Stimulated activated CD4-positive, alpha-beta T cell treated with anti-CD3 and anti-CD28 coated beads, Interleukin-1b, Interleukin-23, amount 100 ng/mL, for 1 hour (primary cell): ENCODE data around the gene TAF6L.
"Not testable (repeated sequence)": the region's sequence is repeated elsewhere in the genome, so short reads cannot be mapped to it uniquely, and the experiment has no call there.

ENCODE experiments used
- DNase-seq, 2 donors: peaks; one replicate each; pipeline ENCODE4 v3.0.0-alpha.2; 2020; ENCODE audit warnings: low read depth in 2 of 2

TAF6L gene

DNA sequence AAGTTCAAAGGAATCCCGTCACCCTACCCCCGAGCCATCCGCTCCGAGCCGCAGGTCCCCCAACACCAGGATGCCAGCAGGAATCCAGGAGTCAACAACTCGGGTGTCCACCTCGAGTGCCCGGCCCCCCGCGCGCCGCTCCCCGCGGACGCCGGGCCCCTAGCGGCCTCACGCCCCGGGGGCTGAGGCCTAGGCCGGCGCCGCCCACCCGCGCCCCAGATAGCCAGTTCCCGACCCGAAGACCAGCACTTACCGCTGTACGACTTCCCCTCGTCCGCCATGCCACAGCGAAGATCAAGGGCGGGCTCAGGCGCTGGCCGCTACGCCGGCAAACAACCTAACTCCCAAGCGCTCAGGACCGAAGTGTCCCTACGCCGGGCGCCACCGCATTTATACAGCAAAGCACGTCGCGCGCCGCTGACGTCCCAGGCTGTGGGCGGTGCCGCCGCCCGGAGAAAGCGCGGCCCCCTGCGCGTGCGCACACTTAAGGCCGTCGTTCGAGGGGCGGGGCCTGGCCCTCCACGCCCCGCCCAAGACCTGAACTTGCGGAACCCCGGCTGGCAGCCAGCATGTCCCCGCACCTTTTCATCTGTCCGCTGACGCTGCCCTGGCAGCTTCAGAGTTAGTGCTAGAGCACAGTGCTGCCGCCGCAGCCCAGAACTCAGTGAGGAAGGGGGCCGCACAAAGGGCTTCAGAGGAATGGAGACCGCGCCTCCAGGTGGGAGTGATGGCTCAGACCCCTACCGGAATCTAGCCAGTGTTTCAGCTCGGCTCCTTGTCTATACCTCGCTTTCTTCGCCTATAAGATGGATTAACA is 34.1 kb downstream of the TAF6L start, which contains the start of gene NXF1:
TSS of gene NXF1 (minus strand) at position 365 of the 817 bp plus-strand sequence. CDS start at position 281, 84 bp downstream.
- peak; percentile 93 to 94 for DNase-seq

DNA sequence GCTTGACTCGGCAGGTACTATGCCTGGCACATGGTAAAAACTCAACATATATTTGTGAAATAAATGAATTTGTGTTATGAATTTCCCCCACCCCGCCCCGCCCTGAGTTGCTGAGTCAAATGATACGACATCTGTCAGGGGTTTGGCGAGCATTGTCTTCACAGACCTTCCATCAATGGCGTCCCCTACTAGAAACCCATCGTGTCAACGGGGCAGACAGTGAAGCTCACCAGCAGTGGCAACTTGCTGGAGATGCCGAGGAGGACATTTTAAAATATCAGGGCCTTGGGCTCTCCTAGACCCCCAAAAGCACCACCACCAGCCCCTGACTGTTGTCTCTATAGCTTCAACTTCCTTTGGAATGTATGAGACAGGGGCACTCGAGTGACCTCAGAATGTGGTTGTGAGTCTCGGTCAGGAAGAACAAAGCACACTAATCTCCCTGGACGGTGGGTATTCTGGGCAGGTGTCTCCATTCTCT is 34.8 kb downstream of the TAF6L start:
- no peak for DNase-seq

DNA sequence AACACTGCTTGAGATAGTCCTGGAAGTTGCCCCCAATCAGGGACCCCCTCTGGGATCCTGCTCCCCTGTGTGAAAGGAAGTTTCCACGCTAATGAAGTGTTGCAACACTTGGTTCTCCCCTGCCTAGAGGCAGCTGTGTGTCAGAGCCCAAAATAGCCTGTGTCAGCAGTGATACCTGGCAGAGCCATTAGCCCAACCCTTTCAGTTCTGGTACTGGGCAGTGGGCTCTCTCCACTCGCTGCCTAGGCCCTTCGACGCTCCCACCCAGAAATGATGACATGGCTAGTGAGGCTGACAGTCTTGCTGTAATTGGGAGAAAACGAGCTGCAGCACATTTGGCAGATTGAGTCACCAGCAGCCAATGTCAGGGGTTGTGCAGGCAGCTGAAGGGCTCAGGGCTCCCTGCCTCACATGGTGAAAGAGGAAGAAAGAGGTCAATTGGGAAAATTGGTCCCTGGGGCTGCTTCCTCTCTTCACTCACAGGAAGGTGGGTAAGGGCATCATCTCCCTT is 35.5 kb downstream of the TAF6L start:
- no peak for DNase-seq

DNA sequence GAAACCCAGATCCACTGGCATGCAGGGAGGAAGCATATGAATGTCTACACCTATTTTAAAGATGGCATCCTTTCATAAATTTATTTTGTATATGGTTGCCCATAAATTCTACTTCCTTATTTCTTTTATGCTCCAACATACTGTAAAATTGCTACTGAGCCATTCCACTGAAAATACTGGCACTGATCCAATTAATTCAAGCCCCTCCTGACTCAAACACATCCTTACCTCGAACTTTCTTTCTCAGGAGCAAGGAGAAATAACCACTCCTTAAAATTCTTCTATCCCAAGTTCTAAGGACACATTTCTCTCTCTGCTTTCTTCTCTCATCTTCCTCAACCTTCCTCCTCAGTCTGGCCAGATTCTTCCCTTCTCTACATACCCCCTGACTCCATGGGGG is 39.6 kb downstream of the TAF6L start:
- DNase-seq, result no peak

DNA sequence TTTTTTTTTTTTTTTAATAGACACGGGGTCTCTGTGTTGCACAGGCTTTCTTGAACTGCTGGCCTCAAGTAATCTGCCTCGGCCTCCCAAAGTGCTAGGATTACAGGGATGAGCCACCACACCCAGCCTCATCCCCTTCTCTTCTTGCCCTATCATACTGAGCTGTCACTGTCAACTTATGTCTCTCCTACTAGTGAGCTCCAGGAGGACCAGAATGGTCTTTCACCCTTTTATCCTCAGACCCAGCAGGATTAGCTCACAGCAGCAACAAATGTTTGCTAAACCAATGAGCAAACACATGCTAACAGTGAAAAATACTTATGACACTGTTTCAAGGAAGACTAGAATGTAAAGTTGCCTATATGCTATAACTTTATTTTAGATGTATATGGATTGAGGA is 40.5 kb downstream of the TAF6L start:
- DNase-seq, result no peak

DNA sequence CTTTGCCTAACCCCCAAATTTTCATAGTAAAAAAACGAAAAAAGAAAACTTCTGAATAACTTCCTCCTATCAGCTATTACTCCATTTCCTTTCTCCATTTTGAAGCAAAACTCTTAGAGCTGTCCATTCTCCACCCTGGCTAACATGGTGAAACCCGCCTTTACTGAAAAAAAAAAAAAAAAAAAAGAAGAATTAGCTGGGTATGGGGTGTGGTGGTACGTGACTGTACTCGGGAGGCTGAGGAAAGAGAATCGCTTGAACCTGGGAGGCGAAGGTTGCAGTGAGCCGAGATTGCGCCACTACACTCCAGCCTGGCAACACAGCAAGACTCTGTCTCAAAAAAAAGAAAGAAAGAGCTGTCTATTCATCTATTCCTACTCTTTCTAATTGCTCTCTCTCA is 45.4 kb downstream of the TAF6L start:
- DNase-seq, result no peak

DNA sequence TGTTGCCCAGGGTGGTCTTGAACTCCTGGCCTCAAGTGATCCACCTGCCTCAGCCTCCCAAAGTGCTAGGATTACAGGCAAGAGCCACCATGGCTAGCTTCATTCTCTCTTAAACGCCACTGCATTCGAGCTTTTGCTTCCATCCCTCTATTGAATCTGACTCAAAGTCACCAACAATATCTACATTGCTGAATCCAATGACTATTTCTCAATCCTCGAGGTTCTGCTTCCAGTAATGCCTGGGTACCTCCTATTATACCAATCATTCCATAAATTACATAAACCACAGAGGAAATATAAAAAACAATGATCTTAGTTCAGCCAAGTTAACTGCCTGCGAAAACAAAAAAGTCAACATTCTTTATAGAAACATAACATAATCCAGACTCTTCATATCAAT is 45.9 kb downstream of the TAF6L start:
- no peak for DNase-seq

DNA sequence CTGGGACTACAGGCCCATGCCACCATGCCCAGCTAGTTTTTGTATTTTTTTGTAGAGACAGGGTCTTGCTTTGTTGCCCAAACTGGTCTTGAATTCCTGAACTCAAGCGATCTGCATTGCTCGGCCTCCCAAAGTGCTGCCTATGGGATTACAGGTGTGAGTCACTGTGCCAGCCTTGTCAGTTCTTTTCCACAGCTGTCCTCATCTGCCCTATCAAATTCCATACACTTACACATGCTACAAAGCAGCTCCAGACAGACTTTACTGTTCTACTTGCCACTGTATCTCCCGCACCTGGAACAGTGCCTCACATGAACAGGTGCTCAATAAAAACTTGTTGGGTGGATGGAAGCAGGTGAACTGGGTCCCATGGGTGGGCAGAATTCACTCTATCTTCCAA is 52.5 kb downstream of the TAF6L start:
- DNase-seq, result no peak

DNA sequence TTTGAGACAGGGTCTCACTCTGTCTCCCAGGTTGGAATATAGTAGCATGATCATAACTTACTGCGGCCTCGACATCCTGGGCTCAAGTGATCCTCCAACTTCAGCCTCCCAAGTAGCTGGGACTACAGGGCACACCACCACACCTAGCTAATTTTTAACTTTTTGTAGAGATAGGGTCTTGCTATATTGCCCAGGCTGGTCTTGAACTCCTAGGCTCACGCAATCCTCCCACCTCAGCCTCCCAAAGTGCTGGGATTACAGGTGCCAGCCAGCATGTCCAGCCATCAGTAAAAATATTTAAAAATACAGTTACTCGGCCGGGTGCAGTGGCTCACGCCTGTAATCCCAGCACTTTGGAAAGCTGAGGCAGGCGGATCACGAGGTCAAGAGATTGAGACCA is 56.9 kb downstream of the TAF6L start:
- DNase-seq, result not testable (repeated sequence)

DNA sequence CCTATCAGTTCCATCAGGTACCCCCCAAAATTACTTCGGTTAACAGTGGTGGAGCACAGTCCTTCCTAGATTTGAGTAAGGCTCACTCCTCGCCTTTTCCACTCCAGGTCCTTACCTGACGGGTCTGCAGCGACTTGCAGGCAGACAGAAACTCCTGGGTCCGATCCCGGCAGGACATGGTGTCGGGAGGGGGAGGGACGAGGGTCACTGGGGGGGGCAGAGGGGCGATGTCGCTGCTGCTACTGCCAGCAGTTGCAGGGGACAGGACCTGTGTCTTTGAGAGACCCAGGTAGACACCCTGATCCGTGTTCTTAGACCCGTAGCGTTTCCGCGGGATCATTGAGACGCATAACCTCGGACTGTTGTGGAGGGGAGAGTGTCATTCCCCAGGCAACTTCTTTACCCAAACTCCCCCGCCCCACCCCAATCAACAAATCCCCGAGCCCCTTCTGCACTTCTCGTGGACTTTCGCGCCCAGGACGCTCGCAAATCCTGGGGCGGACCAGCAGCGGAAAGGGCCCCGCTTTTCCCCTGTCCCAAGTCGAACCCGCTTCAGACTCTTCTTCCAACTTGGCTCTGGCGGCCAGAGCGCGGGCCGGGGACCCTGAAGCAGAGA is 59.8 kb downstream of the TAF6L start:
- DNase-seq, result no peak

DNA sequence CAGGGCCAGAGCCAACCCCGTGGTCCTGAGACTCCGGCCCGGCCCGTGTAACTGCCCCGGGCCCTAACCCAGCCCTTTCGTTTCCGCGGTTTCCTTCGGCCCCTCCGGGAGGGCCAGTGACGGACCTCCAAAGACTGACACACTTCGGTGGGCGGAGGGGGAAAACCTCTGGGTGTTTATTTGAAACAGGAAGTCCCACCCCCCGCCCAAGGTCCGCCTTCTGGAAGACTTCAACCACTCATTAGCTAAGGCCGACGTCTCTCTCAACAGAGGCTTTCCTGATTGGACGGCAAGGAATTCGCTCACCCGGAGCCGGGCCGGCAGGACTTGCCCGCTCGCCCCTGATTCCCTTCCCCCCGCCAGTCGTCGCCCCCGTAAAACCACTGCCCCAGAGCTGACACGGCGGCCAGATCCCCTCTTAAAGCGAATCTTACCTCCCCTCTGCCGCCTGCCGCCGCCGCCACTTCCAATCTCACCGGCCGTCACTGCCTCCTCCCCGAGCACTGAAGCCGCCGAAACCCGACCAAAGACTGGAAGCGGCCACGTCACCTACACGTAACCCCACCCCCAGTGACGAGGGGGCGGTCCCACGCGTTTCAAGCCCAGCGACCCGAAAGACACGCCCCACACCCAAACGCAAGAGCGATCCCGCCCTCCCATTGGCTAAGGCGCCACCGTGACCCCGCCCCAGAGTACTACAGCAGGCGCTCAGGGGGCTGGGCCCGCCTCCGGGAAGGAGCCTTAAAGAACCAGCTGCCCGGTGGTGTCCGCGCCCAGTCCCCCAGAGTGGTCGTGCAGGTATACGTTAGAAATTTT is 60.5 kb downstream of the TAF6L start, which contains the start of gene STX5:
TSS of gene STX5 (minus strand) at position 532 of the 816 bp plus-strand sequence. CDS start 808 bp downstream, outside the sequence.
- peak; percentile 99 for DNase-seq

DNA sequence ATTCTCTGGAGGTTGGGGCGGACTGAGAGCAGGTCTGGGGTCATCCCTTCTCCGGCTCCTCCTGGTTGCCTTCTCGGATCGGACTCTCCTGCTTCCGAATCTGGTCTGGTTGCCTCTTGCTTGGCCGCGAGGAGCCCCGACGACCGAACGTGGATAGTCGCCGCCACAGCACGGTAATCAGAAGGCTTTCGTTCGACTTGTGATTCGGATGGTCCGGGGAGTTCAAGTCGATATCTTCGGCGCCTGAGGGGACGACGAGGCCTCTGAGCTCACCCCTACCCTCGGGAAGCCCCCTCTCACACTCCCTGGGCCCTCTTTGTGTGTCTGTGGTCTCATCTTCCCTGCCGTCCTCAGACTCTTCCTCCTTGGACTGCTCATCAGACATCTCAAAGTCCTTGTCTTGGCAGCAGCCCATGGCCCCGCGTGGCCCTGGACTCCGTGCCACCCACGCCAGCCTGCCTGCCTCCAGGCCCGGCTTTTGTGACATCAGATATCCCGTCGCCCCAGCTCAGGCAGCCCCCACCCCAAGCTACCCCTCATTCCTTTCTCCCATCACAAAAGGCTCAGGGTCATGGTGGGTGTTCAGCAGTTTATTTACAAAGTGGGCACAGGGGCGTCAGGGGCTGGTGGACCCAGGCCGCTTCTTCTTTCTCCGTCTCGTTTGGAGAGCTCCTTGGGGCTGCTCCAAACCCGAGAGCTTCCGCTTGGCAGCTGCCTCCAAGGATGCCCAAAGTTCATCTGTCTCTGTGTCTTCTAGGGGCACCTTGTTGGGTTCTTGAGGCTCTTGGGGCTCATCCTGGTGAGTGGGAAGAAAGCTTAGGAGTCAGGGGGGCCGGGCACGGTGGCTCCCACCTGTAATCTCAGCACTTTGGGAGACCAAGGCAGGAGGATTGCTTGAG is 61.4 kb downstream of the TAF6L start, which contains the start of gene TEX54:
TSS of gene TEX54 (minus strand) at position 506 of the 899 bp plus-strand sequence.
- no peak for DNase-seq

DNA sequence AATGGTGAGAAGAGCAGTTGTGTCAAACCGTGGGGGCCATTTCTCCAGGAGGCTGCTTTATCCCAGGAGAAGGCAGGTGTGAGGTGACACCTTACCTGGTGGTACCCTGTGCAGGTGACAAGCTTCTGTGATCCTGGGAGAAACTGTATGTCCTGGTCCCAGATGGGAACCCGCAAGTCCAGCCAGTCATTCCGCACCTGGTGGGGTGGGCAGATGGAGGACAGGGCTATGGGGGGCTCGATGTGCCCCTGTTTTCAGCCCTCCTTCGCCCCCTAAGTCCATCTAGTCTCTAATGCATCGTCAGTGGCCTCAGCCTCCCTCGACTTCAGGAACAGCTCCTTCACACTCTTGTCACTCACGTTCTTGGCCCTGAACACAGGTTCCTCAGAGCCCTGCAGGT is 64.1 kb downstream of the TAF6L start:
- no peak for DNase-seq
